Hair follicular keratinocyte (primary cell): ENCODE measurements around the gene RPS6KA4. TPM values are rescaled to one million over a fixed set of nuclear protein-coding genes. Genes with fewer than 3 reads are reported as not detected.

Experiments
- total RNA-seq: library from RNA; depleted of rRNA; stranded (reverse); fragments of >200 nt; gene quantifications from 2 replicates; pipeline ENCODE4 v1.2.3, GENCODE V29; 2015

The RPS6KA4 gene
- total RNA-seq: 54.7 and 95.9 TPM in 2 replicates

GRCh38 chr11:64358907-64359711, at the start of gene RPS6KA4:
Gene RPS6KA4 (plus strand): TSS chr11:64359162. CDS start chr11:64359236, 74 bp downstream.

GRCh38 chr11:64317325-64317960, 41.5 kb upstream of the RPS6KA4 start, which contains the start of gene TRMT112:
Gene TRMT112 (minus strand): TSS chr11:64317559. CDS start chr11:64317526, 33 bp downstream.

GRCh38 chr11:64317961-64318765, 40.8 kb upstream of the RPS6KA4 start, which contains the start of gene PRDX5:
Gene PRDX5 (plus strand): TSS chr11:64318121. CDS start chr11:64318216, 95 bp downstream.

GRCh38 chr11:64339754-64340408, 19.1 kb upstream of the RPS6KA4 start, which contains the start of gene CCDC88B:
Gene CCDC88B (plus strand): TSS chr11:64340204. CDS start chr11:64340267, 63 bp downstream.

Other genes starting within 250 kb of the RPS6KA4 start
- 9.5 and 33.2 TPM in 2 replicates for gene MACROD1, start 193.0 kb upstream of the RPS6KA4 start, total RNA-seq
- 109 and 224 TPM in 2 replicates for gene STIP1, start 173.0 kb upstream of the RPS6KA4 start, total RNA-seq
- 0.08 and 0.91 TPM in 2 replicates for gene FERMT3, start 152.4 kb upstream of the RPS6KA4 start, total RNA-seq
- gene TRPT1, start 133.0 kb upstream of the RPS6KA4 start, total RNA-seq: 74.0 and 77.4 TPM in 2 replicates
- gene NUDT22, start 132.9 kb upstream of the RPS6KA4 start, total RNA-seq: 63.2 and 87.3 TPM in 2 replicates
- gene DNAJC4, start 128.6 kb upstream of the RPS6KA4 start, total RNA-seq: 3.6 and 11.8 TPM in 2 replicates
- gene VEGFB, start 124.6 kb upstream of the RPS6KA4 start, total RNA-seq: 18.5 and 24.9 TPM in 2 replicates
- 76.7 and 91.4 TPM in 2 replicates for gene FKBP2, start 118.1 kb upstream of the RPS6KA4 start, total RNA-seq
- gene PPP1R14B, start 112.2 kb upstream of the RPS6KA4 start, total RNA-seq: 466 and 691 TPM in 2 replicates
- gene PLCB3, start 107.6 kb upstream of the RPS6KA4 start, total RNA-seq: 55.4 and 71.7 TPM in 2 replicates
- 110 and 128 TPM in 2 replicates for gene BAD, start 74.5 kb upstream of the RPS6KA4 start, total RNA-seq
- gene GPR137, start 73.3 kb upstream of the RPS6KA4 start, total RNA-seq: 9.7 and 14.3 TPM in 2 replicates
- 0.80 TPM in 1 of 2 replicates, not detected in the other for gene KCNK4, start 67.9 kb upstream of the RPS6KA4 start, total RNA-seq
- not detected in 2 replicates for gene CATSPERZ, start 58.8 kb upstream of the RPS6KA4 start, total RNA-seq
- gene ESRRA, start 53.6 kb upstream of the RPS6KA4 start, total RNA-seq: 98.0 and 103 TPM in 2 replicates
- gene TRMT112, start 41.6 kb upstream of the RPS6KA4 start, total RNA-seq: 364 and 700 TPM in 2 replicates
- 539 and 647 TPM in 2 replicates for gene PRDX5, start 41.0 kb upstream of the RPS6KA4 start, total RNA-seq
- gene CCDC88B, start 19.0 kb upstream of the RPS6KA4 start, total RNA-seq: 3.9 and 5.3 TPM in 2 replicates
- gene SLC22A11, start 196.8 kb downstream of the RPS6KA4 start, total RNA-seq: under 0.01 and 0.27 TPM in 2 replicates
- gene SLC22A12, start 232.1 kb downstream of the RPS6KA4 start, total RNA-seq: not detected in 2 replicates